Right lobe of liver (tissue), 6 donors: ENCODE data around the gene TMEM51. TPM values are rescaled to one million over a fixed set of nuclear protein-coding genes. Genes with fewer than 3 reads are reported as not detected.

Experiments
- ATAC-seq, 4 donors: fragments of 200-7000 bp; cut with Tn5 transposase; one replicate each; pipeline ENCODE4 v1.9.1; 2020; ENCODE audit warnings: mild to moderate bottlenecking in 4 of 4, moderate library complexity in 4 of 4
- DNase-seq, 3 donors: peaks; one replicate each; pipeline ENCODE4 v3.0.0-alpha.2; 2020
- H3K27ac ChIP-seq, 3 donors: fragments of 200-600 bp; one replicate each; pipeline ENCODE4 v1.8.0; 2022
- H3K27me3 ChIP-seq, 2 donors: fragments of 200-600 bp; one replicate each; pipeline ENCODE4 v1.8.0; 2022
- H3K36me3 ChIP-seq, 4 donors: fragments of 200-600 bp; sonication (generic) in 1 of 4; one replicate each; pipeline versions ENCODE4 v1.5.1 to v1.8.0; 2017 to 2022; ENCODE audit warnings: control low read depth in 1 of 4
- H3K4me1 ChIP-seq, 4 donors: fragments of 200-600 bp; sonication (generic) in 1 of 4; one replicate each; pipeline versions ENCODE4 v1.5.1 to v1.8.0; 2017 to 2022; ENCODE audit warnings: control low read depth in 1 of 4
- H3K4me3 ChIP-seq, 3 donors: fragments of 200-600 bp; one replicate each; pipeline ENCODE4 v1.8.0; 2022
- H3K9me3 ChIP-seq, 4 donors: fragments of 200-600 bp; sonication (generic) in 1 of 4; one replicate each; pipeline versions ENCODE4 v1.5.1 to v1.8.0; 2017 to 2022; ENCODE audit warnings: control low read depth in 1 of 4
- CTCF ChIP-seq, 4 donors: fragments of 200-600 bp in 3 of 4; fragments of 450-650 bp in 1 of 4; IDR thresholded peaks; one replicate each; pipeline versions ENCODE4 v1.5.1 to v1.8.0; 2016 to 2022; ENCODE audit warnings: antibody characterized with exemption in 4 of 4, mild to moderate bottlenecking in 2 of 4
- POLR2A ChIP-seq: fragments of 450-650 bp; IDR thresholded peaks from one replicate; pipeline ENCODE4 v1.6.1; 2017; ENCODE audit warnings: antibody characterized with exemption, mild to moderate bottlenecking
- WGBS: methylation state at CpG from one replicate; pipeline ENCODE4 v1.1.6; 2018; ENCODE audit warnings: low coverage, low lambda C conversion rate; ENCODE audit not compliant: insufficient coverage; ENCODE audit errors: missing lambda C conversion rate; 5-methylcytosine and 5-hydroxymethylcytosine counted together
- intact Hi-C, 2 donors: fragments of 100-400 bp; cut with DNase I; formaldehyde crosslinking; loops; one replicate each; pipeline versions ENCODE4 v1.11.2 to v1.14.1; 2022
- total RNA-seq, 6 experiments: library from RNA; depleted of rRNA in 2 of 6; stranded (reverse); fragments of >200 nt in 2 of 6; fragmentation: NEBNext Ultra II Directional in 3 of 6; extraction: Animal tissue kit (Norgen Biotek cat#: 25700) in 3 of 6; gene quantifications; one replicate each; pipeline versions ENCODE4 v1.1.0 to v1.2.4, GENCODE V29; 2016 to 2023
- donor health status: DM: no; HTN: yes; CAD: no.
- donor health status: DM: no; HTN: no; CAD: no.
- donor health status: DM: no; HTN: no; CAD: no.
- donor health status: DM: no; HTN: yes; CAD: no.
- donor health status: DM: no; HTN: yes; CAD: no.

Gene TMEM51
- total RNA-seq, 6 experiments from 2014 or later = 1.3 to 5.4 (median 1.9) TPM

- WGBS = 64% methylated on average over 1 of the region's 3 CpGs
- intact Hi-C loops = no loop called here
- no peaks in the 10 kb centered on the region for H3K36me3 ChIP-seq
- H3K4me3 ChIP-seq = no peak overlapping the region
- peak overlapping the region in 1 of 3 donors; percentile 17 for H3K27ac ChIP-seq
- DNase-seq (no peak), ATAC-seq (no peak)
- TF ChIP-seq POLR2A (no peak), CTCF (IDR thresholded peaks at IDR 0.05) (no peak)
- no peaks in the 10 kb centered on the region for H3K4me1 ChIP-seq
- H3K9me3 ChIP-seq = no peaks in the 10 kb centered on the region
- H3K27me3 ChIP-seq = peaks cover 0 to 22% of the 10 kb centered on the region in 2 donors
These were observed 59.4 kb downstream of the TMEM51 start for GRCh38 chr1:15212954-15213291.

GRCh38 chr1:15213341-15213821 lies 59.8 kb downstream of the TMEM51 start:
- WGBS = 67% methylated on average over 7 of the region's 7 CpGs
- no peaks in the 10 kb centered on the region for H3K9me3 ChIP-seq
- peaks cover 0 to 26% of the 10 kb centered on the region in 2 donors for H3K27me3 ChIP-seq
- H3K36me3 ChIP-seq = no peaks in the 10 kb centered on the region
- no peak for DNase-seq
- ATAC-seq = peak in 3 of 4 donors; percentile 26 to 55 (median 31)
- peaks cover 0 to 3% (median 0%) of the 10 kb centered on the region in 4 donors for H3K4me1 ChIP-seq
- no peak overlapping the region for H3K4me3 ChIP-seq
- peak overlapping the region in 1 of 3 donors; percentile 17 for H3K27ac ChIP-seq
- intact Hi-C loops = no loop called here
- TF ChIP-seq POLR2A (no peak), CTCF (IDR thresholded peaks at IDR 0.05) (no peak)

GRCh38 chr1:15214527-15214926 lies 61.0 kb downstream of the TMEM51 start:
- Histone ChIP-seq H3K9me3 (no peaks in the 10 kb centered on the region), H3K36me3 (no peaks in the 10 kb centered on the region), H3K4me1 (peaks cover 0 to 3% (median 0%) of the 10 kb centered on the region in 4 donors), H3K4me3 (no peak overlapping the region), H3K27ac (peak overlapping the region in 1 of 3 donors; percentile 10), H3K27me3 (peaks cover 0 to 24% of the 10 kb centered on the region in 2 donors)
- TF ChIP-seq POLR2A = no peak
- TF ChIP-seq CTCF (IDR thresholded peaks at IDR 0.05) = no peak
- no peak for ATAC-seq
- WGBS = 74% methylated on average over 16 of the region's 19 CpGs
- DNase-seq = peak in 1 of 3 donors; percentile 50
- intact Hi-C loops = no loop called here

DNA sequence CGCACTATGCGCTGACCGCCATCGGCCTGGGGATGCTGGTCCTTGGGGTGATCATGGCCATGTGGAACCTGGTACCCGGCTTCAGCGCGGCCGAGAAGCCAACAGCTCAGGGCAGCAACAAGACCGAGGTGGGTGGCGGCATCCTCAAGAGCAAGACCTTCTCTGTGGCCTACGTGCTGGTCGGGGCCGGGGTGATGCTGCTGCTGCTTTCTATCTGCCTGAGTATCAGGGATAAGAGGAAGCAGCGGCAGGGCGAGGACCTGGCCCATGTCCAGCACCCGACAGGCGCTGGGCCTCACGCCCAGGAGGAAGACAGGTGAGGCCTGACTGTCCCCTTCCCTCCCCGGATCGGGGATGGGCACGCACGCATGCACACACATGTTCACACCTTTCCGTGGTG lies 61.6 kb downstream of the TMEM51 start:
- Histone ChIP-seq H3K9me3 (no peaks in the 10 kb centered on the region), H3K27ac (no peak overlapping the region), H3K27me3 (peaks cover 0 to 24% of the 10 kb centered on the region in 2 donors), H3K36me3 (no peaks in the 10 kb centered on the region), H3K4me1 (peaks cover 0 to 3% (median 0%) of the 10 kb centered on the region in 4 donors), H3K4me3 (no peak overlapping the region)
- DNase-seq = no peak
- no peak for TF ChIP-seq POLR2A
- TF ChIP-seq CTCF (IDR thresholded peaks at IDR 0.05) = no peak
- intact Hi-C loops = no loop called here
- no peak for ATAC-seq
- 78% methylated on average over 8 of the region's 23 CpGs for WGBS

- H3K27ac ChIP-seq = no peak overlapping the region
- no peak for TF ChIP-seq CTCF (IDR thresholded peaks at IDR 0.05)
- no peak for TF ChIP-seq POLR2A
- ATAC-seq (no peak), DNase-seq (no peak)
- intact Hi-C loops = no loop called here
- H3K27me3 ChIP-seq = peaks cover 0 to 10% of the 10 kb centered on the region in 2 donors
- H3K36me3 ChIP-seq = no peaks in the 10 kb centered on the region
- no peaks in the 10 kb centered on the region for H3K9me3 ChIP-seq
- no peak overlapping the region for H3K4me3 ChIP-seq
- peaks cover 0 to 3% (median 0%) of the 10 kb centered on the region in 4 donors for H3K4me1 ChIP-seq
- 70% methylated on average over 1 of the region's 1 CpG for WGBS
These were observed 64.1 kb downstream of the TMEM51 start for GRCh38 chr1:15217654-15218053.
